Uterus (tissue), 4 donors: Measurements from ENCODE around the gene KRTAP5-8. TPM values are rescaled to one million over a fixed set of nuclear protein-coding genes. Genes with fewer than 3 reads are reported as not detected.
"Not testable (repeated sequence)": the region's sequence is repeated elsewhere in the genome, so short reads cannot be mapped to it uniquely, and the experiment has no call there.

Experiments
- DNase-seq, 2 donors: peaks; one replicate each; pipeline ENCODE4 v3.0.0-alpha.2; 2019 to 2020
- H3K27ac ChIP-seq, 2 donors: fragments of 200-600 bp; sonication (generic); 1 replicate in 1 of 2; 2 replicates in 1 of 2; pipeline ENCODE4 v1.5.1; 2016 to 2018
- H3K27me3 ChIP-seq, 2 donors: fragments of 200-600 bp; sonication (generic); one replicate each; pipeline ENCODE4 v1.5.1; 2018 to 2019; ENCODE audit warnings: control low read depth in 1 of 2
- H3K36me3 ChIP-seq, 2 donors: fragments of 200-600 bp; sonication (generic); one replicate each; pipeline ENCODE4 v1.5.1; 2019; ENCODE audit warnings: control low read depth in 1 of 2
- H3K4me1 ChIP-seq, 2 donors: fragments of 200-600 bp; sonication (generic); one replicate each; pipeline ENCODE4 v1.5.1; 2018 to 2019; ENCODE audit warnings: control low read depth in 1 of 2
- H3K4me3 ChIP-seq, 2 donors: fragments of 200-600 bp; sonication (generic); 1 replicate in 1 of 2; 2 replicates in 1 of 2; pipeline ENCODE4 v1.5.1; 2018 to 2019; ENCODE audit warnings: mild to moderate bottlenecking in 1 of 2
- H3K9me3 ChIP-seq, 2 donors: fragments of 200-600 bp; sonication (generic); one replicate each; pipeline ENCODE4 v1.5.1; 2019; ENCODE audit warnings: control low read depth in 1 of 2
- CTCF ChIP-seq, 4 experiments: fragments of 200-600 bp in 2 of 4; fragments of 450-650 bp in 2 of 4; sonication (generic) in 2 of 4; IDR thresholded peaks; one replicate each; pipeline ENCODE4 v1.5.1; 2016 to 2019; ENCODE audit warnings: antibody characterized with exemption in 4 of 4, mild to moderate bottlenecking in 2 of 4, moderate library complexity in 1 of 4
- POLR2A ChIP-seq, 2 donors: fragments of 450-650 bp; IDR thresholded peaks; one replicate each; pipeline ENCODE4 v1.6.1; 2016; ENCODE audit warnings: antibody characterized with exemption in 2 of 2, mild to moderate bottlenecking in 1 of 2, moderate library complexity in 1 of 2
- intact Hi-C: fragments of 100-400 bp; cut with DNase I; formaldehyde crosslinking; loops from one replicate; pipeline ENCODE4 v1.15.1; 2023; ENCODE audit warnings: low total_unique reads
- total RNA-seq, 4 donors: library from RNA; depleted of rRNA in 3 of 4; stranded (reverse); fragments of >200 nt in 3 of 4; gene quantifications; one replicate each; pipeline versions ENCODE4 v1.1.0 to v1.2.4, GENCODE V29; 2014 to 2023
- donor health status: DM: yes; HTN: yes; CAD: no.

Gene KRTAP5-8
- total RNA-seq, 4 donors from 2014 or later = 0.64 TPM; not detected in 3

GRCh38 chr11:71527576-71528210, 10.1 kb upstream of the KRTAP5-8 start:
- Histone ChIP-seq H3K4me1 (no peaks in the 10 kb centered on the region), H3K4me3 (no peak overlapping the region)
- intact Hi-C loops = no loop called here

GRCh38 chr11:71530602-71531001, 7.2 kb upstream of the KRTAP5-8 start:
- H3K36me3 ChIP-seq = no peaks in the 10 kb centered on the region
- intact Hi-C loops = no loop called here
- no peaks in the 10 kb centered on the region for H3K9me3 ChIP-seq
- TF ChIP-seq CTCF (IDR thresholded peaks at IDR 0.05) (no peak), POLR2A (IDR thresholded peaks at IDR 0.05) (no peak)
- no peaks in the 10 kb centered on the region for H3K27me3 ChIP-seq
- DNase-seq = no peak
- no peak overlapping the region for H3K27ac ChIP-seq
- no peaks in the 10 kb centered on the region for H3K4me1 ChIP-seq
- no peak overlapping the region for H3K4me3 ChIP-seq

More at GRCh38 chr11:71527576-71528210, 10.1 kb upstream of the KRTAP5-8 start:
- Histone ChIP-seq H3K27me3 (no peaks in the 10 kb centered on the region), H3K9me3 (no peaks in the 10 kb centered on the region), H3K36me3 (no peaks in the 10 kb centered on the region), H3K27ac (no peak overlapping the region)
- TF ChIP-seq CTCF (IDR thresholded peaks at IDR 0.05) (no peak), POLR2A (IDR thresholded peaks at IDR 0.05) (no peak)
- no peak for DNase-seq

- DNase-seq = no peak
- Histone ChIP-seq H3K36me3 (no peaks in the 10 kb centered on the region), H3K27ac (no peak overlapping the region), H3K9me3 (no peaks in the 10 kb centered on the region), H3K4me1 (no peaks in the 10 kb centered on the region), H3K4me3 (no peak overlapping the region), H3K27me3 (no peaks in the 10 kb centered on the region)
- intact Hi-C loops = no loop called here
- TF ChIP-seq CTCF (IDR thresholded peaks at IDR 0.05) (no peak), POLR2A (IDR thresholded peaks at IDR 0.05) (no peak)
Measured at GRCh38 chr11:71532036-71532610, 5.7 kb upstream of the KRTAP5-8 start.

- DNase-seq, H3K9me3 ChIP-seq, H3K27ac ChIP-seq, H3K4me1 ChIP-seq, H3K4me3 ChIP-seq, intact Hi-C loops, H3K27me3 ChIP-seq, H3K36me3 ChIP-seq: not testable (repeated sequence)
Measured at GRCh38 chr11:71534711-71535608, 2.9 kb upstream of the KRTAP5-8 start.

GRCh38 chr11:71535825-71536224, 2.0 kb upstream of the KRTAP5-8 start:
- no peak for DNase-seq
- TF ChIP-seq POLR2A (IDR thresholded peaks at IDR 0.05) = no peak
- TF ChIP-seq CTCF (IDR thresholded peaks at IDR 0.05) = no peak

More at GRCh38 chr11:71535825-71536224, 2.0 kb upstream of the KRTAP5-8 start:
- no peak overlapping the region for H3K4me3 ChIP-seq
- H3K27ac ChIP-seq = no peak overlapping the region
- H3K4me1 ChIP-seq = no peaks in the 10 kb centered on the region
- intact Hi-C loops = no loop called here
- H3K27me3 ChIP-seq = no peaks in the 10 kb centered on the region
- H3K36me3 ChIP-seq = no peaks in the 10 kb centered on the region
- H3K9me3 ChIP-seq = no peaks in the 10 kb centered on the region
